H1 (cell line): ENCODE measurements around the gene RAB2B. TPM values are rescaled to one million over a fixed set of nuclear protein-coding genes. Genes with fewer than 3 reads are reported as not detected.

Source experiments
- ATF3 ChIP-seq: IDR thresholded peaks from 2 replicates; pipeline ENCODE4 v1.6.1; 2011; ENCODE audit warnings: low read depth, mild to moderate bottlenecking, low read length; ENCODE audit not compliant: insufficient read depth
- CHD7 ChIP-seq: fragments of 300-600 bp; sonication (generic); IDR thresholded peaks from 2 replicates; pipeline ENCODE4 v1.7.1; 2012; ENCODE audit warnings: low read length, moderate library complexity, mild to moderate bottlenecking, inconsistent platforms; ENCODE audit not compliant: insufficient replicate concordance
- CREB1 ChIP-seq: IDR thresholded peaks from 2 replicates; pipeline ENCODE4 v1.6.1; 2012; ENCODE audit warnings: inconsistent platforms
- PHF8 ChIP-seq: fragments of 200-600 bp; sonication (generic); conservative IDR thresholded peaks from 2 replicates; pipeline ENCODE4 v1.7.1; 2012; ENCODE audit warnings: low read depth, mild to moderate bottlenecking, inconsistent platforms, low read length, moderate library complexity
- RNF2 ChIP-seq: fragments of 200-900, 300-1000 bp; sonication (generic); IDR thresholded peaks from 2 replicates; pipeline ENCODE4 v1.7.1; 2016; ENCODE audit warnings: borderline replicate concordance, low read depth, mild to moderate bottlenecking, antibody characterized with exemption, low read length; ENCODE audit not compliant: poor library complexity, severe bottlenecking; ENCODE audit errors: missing control alignments
- TAF1 ChIP-seq: IDR thresholded peaks from 2 replicates; pipeline ENCODE4 v1.6.1; 2011; ENCODE audit warnings: mild to moderate bottlenecking, low read depth, low read length
- polyA plus RNA-seq, 7 experiments: library from polyadenylated mRNA; depleted of rRNA in 3 of 7; stranded (reverse) in 5 of 7; unstranded in 2 of 7; fragments of >200 nt in 5 of 7; fragments of 200-250 nt in 2 of 7; gene quantifications; 1 replicate in 5 of 7; 2 replicates in 1 of 7; 4 replicates in 1 of 7; pipeline versions ENCODE4 v1.2.1 to v1.2.3, GENCODE V29; 2011 to 2013; ENCODE audit warnings: missing spikeins in 2 of 7, mixed read lengths in 2 of 7
- total RNA-seq: library from RNA; stranded (reverse); fragmentation: NEBNext Ultra II Directional; extraction: Animal tissue kit (Norgen Biotek cat#: 25700); gene quantifications from 2 replicates; pipeline ENCODE4 v1.2.1, GENCODE V29; 2021

The RAB2B gene
- total and polyA plus RNA-seq, 2 of the 8 experiments (the other 6 are each of a cell fraction or from before 2014, with no cell fraction given), result 23.4 to 26.1 TPM

GRCh38 chr14:21476523-21476924 is 235 bp downstream of the RAB2B start (continued):
- TF ChIP-seq CHD7 (no peak), PHF8 (peak; percentile 60; the same call in 1 of the 2 replicates), CREB1 (no peak), ATF3 (no peak), RNF2 (no peak), TAF1 (peak; percentile 55; the same call in 1 of the 2 replicates)
